ENCODE results near the gene SOCS7. TPM values are rescaled to one million over a fixed set of nuclear protein-coding genes. Genes with fewer than 3 reads are reported as not detected.

Gene SOCS7
- total RNA-seq, 1 donor from 2014 or later = 35.3 TPM

GRCh38 chr17:38416840-38417209 is 65.2 kb downstream of the SOCS7 start:
- TF ChIP-seq, protein P1, sequence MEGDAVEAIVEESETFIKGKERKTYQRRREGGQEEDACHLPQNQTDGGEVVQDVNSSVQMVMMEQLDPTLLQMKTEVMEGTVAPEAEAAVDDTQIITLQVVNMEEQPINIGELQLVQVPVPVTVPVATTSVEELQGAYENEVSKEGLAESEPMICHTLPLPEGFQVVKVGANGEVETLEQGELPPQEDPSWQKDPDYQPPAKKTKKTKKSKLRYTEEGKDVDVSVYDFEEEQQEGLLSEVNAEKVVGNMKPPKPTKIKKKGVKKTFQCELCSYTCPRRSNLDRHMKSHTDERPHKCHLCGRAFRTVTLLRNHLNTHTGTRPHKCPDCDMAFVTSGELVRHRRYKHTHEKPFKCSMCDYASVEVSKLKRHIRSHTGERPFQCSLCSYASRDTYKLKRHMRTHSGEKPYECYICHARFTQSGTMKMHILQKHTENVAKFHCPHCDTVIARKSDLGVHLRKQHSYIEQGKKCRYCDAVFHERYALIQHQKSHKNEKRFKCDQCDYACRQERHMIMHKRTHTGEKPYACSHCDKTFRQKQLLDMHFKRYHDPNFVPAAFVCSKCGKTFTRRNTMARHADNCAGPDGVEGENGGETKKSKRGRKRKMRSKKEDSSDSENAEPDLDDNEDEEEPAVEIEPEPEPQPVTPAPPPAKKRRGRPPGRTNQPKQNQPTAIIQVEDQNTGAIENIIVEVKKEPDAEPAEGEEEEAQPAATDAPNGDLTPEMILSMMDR (conservative IDR thresholded peaks at IDR 0.05) = no peak
- no peak for DNase-seq (ENCODE audit: low read depth, low spot score)
- no peaks in the 10 kb centered on the region for H3K9me3 Mint-ChIP-seq
- H3K36me3 Mint-ChIP-seq (ENCODE audit: low read depth) = no peaks in the 10 kb centered on the region
- H3K27ac Mint-ChIP-seq (ENCODE audit: unreplicated experiment) = no peak overlapping the region
- peak overlapping the region; percentile 78 for H3K4me3 Mint-ChIP-seq
- H3K27me3 Mint-ChIP-seq (ENCODE audit: low read depth) = peaks cover 46% of the 10 kb centered on the region
- peaks cover 31% of the 10 kb centered on the region for H3K4me1 Mint-ChIP-seq

- DNase-seq (ENCODE audit: low read depth, low spot score) = peak; percentile 46
- Mint-ChIP-seq H3K4me1 (peaks cover 37% of the 10 kb centered on the region), H3K27ac (ENCODE audit: unreplicated experiment) (no peak overlapping the region), H3K9me3 (no peaks in the 10 kb centered on the region), H3K4me3 (peak overlapping the region; percentile 78), H3K36me3 (ENCODE audit: low read depth) (no peaks in the 10 kb centered on the region), H3K27me3 (ENCODE audit: low read depth) (peaks cover 51% of the 10 kb centered on the region)
- TF ChIP-seq, protein P1 (conservative IDR thresholded peaks at IDR 0.05) = no peak
Measured at GRCh38 chr17:38417210-38417951, 65.7 kb downstream of the SOCS7 start.

DNA sequence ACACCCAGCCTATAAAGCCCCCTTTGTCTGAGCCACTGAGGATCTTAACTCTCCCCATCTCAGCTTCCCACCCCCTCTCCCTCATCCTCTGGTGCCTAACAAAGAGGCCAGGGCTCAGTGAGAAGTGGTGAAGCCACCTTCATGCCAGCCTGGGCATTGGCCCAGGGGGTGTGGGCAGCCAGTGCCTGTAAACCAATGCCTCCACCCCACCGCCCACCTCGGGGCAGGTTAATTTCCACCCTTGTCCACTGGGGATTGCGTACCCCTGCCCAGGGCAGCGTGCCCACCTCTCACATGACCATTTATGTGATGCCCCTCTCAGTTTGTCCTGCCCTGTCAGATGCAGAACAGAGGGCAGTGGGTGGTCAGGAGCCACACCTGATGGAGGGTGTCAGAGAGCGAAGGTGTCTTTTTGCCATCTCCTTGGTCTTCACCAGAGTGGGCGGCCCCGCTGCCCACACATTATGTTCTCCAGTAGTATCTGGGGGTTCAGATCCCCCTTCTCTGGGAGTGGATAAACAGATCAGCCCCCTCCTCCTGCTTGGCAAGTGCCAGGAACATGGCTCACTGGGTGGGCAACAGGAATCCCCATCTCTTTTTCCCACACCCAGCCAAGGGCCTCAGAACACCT is 66.5 kb downstream of the SOCS7 start:
- H3K4me1 Mint-ChIP-seq = peaks cover 37% of the 10 kb centered on the region

GRCh38 chr17:38418693-38419507 is 67.3 kb downstream of the SOCS7 start:
- H3K9me3 Mint-ChIP-seq = no peaks in the 10 kb centered on the region
- H3K27me3 Mint-ChIP-seq (ENCODE audit: low read depth) = peaks cover 63% of the 10 kb centered on the region
- peaks cover 37% of the 10 kb centered on the region for H3K4me1 Mint-ChIP-seq
- peak overlapping the region; percentile 83 for H3K4me3 Mint-ChIP-seq
- no peak overlapping the region for H3K27ac Mint-ChIP-seq (ENCODE audit: unreplicated experiment)
- TF ChIP-seq, protein P1 (conservative IDR thresholded peaks at IDR 0.05) = no peak
- H3K36me3 Mint-ChIP-seq (ENCODE audit: low read depth) = no peaks in the 10 kb centered on the region
- no peak for DNase-seq (ENCODE audit: low read depth, low spot score)

More for the DNA sequence above, 66.5 kb downstream of the SOCS7 start:
- H3K36me3 Mint-ChIP-seq (ENCODE audit: low read depth) = no peaks in the 10 kb centered on the region
- H3K27me3 Mint-ChIP-seq (ENCODE audit: low read depth) = peaks cover 56% of the 10 kb centered on the region
- H3K4me3 Mint-ChIP-seq = peak overlapping the region; percentile 83
- H3K27ac Mint-ChIP-seq (ENCODE audit: unreplicated experiment) = no peak overlapping the region
- DNase-seq (ENCODE audit: low read depth, low spot score) = no peak
- TF ChIP-seq, protein P1 (conservative IDR thresholded peaks at IDR 0.05) = no peak
- H3K9me3 Mint-ChIP-seq = no peaks in the 10 kb centered on the region

DNA sequence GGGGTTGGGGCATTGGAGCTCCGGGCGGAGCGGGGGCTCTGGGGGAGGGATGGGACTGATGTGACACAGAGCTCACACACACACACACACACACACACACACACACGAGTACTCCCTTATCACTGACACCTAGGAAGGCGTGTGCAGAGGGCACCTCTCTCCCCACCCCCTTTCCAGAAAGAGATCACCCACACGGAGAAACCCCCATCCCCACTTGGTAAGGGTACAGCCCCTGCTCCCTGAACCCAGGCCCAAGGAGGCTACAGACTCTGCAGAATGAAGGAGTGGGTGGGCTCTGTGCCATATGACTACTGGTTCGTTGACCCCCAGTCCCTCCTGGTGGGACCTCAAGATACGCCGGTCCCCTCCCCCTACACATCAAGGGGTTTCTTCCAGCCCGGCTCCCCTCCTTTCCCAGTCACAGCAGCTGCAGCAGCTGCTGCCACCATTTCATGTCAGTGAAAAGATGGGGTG is 67.9 kb downstream of the SOCS7 start:
- no peaks in the 10 kb centered on the region for H3K9me3 Mint-ChIP-seq
- H3K27ac Mint-ChIP-seq (ENCODE audit: unreplicated experiment) = no peak overlapping the region
- DNase-seq (ENCODE audit: low read depth, low spot score) = no peak
- peaks cover 37% of the 10 kb centered on the region for H3K4me1 Mint-ChIP-seq
- no peaks in the 10 kb centered on the region for H3K36me3 Mint-ChIP-seq (ENCODE audit: low read depth)
- peaks cover 65% of the 10 kb centered on the region for H3K27me3 Mint-ChIP-seq (ENCODE audit: low read depth)
- peak overlapping the region; percentile 59 for H3K4me3 Mint-ChIP-seq
- TF ChIP-seq, protein P1 (conservative IDR thresholded peaks at IDR 0.05) = no peak
